Sigmoid colon (tissue), 4 donors: ENCODE measurements around the gene RNF182.

Experiments used
- CTCF ChIP-seq, 4 experiments: fragments of 450-650 bp in 3 of 4; fragments of 200-600 bp in 1 of 4; IDR thresholded peaks; one replicate each; pipeline ENCODE4 v1.5.1; 2016 to 2019; ENCODE audit warnings: antibody characterized with exemption in 4 of 4, mild to moderate bottlenecking in 3 of 4, moderate library complexity in 2 of 4
- POLR2A ChIP-seq, 2 donors: fragments of 450-650 bp; IDR thresholded peaks; one replicate each; pipeline ENCODE4 v1.6.1; 2016; ENCODE audit warnings: antibody characterized with exemption in 2 of 2, mild to moderate bottlenecking in 2 of 2, moderate library complexity in 2 of 2
- POLR2AphosphoS5 ChIP-seq, 4 donors: sonication (generic); formaldehyde crosslinking; IDR thresholded peaks; one replicate each; pipeline ENCODE4 v1.6.1; 2017; ENCODE audit warnings: antibody characterized with exemption in 4 of 4

- no peak for TF ChIP-seq CTCF (IDR thresholded peaks at IDR 0.05)
- no peak for TF ChIP-seq POLR2AphosphoS5 (IDR thresholded peaks at IDR 0.05)
- no peak for TF ChIP-seq POLR2A (IDR thresholded peaks at IDR 0.05)
These were observed 11.3 kb upstream of the RNF182 start for GRCh38 chr6:13913226-13914001.
